DND-41 (cell line): ENCODE measurements around the gene RTN4IP1.

Experiments
- CTCF ChIP-seq: IDR thresholded peaks from 2 replicates; pipeline ENCODE4 v1.5.1; 2012; ENCODE audit warnings: borderline replicate concordance, low read length, moderate library complexity, mild to moderate bottlenecking; ENCODE audit not compliant: poor library complexity, severe bottlenecking; ENCODE audit errors: extremely low read depth
- EZH2 ChIP-seq: IDR thresholded peaks from 3 replicates; pipeline ENCODE4 v1.6.1; 2012; ENCODE audit warnings: borderline replicate concordance, low read depth, mild to moderate bottlenecking, moderate library complexity, low read length, inconsistent platforms; ENCODE audit not compliant: severe bottlenecking

DNA sequence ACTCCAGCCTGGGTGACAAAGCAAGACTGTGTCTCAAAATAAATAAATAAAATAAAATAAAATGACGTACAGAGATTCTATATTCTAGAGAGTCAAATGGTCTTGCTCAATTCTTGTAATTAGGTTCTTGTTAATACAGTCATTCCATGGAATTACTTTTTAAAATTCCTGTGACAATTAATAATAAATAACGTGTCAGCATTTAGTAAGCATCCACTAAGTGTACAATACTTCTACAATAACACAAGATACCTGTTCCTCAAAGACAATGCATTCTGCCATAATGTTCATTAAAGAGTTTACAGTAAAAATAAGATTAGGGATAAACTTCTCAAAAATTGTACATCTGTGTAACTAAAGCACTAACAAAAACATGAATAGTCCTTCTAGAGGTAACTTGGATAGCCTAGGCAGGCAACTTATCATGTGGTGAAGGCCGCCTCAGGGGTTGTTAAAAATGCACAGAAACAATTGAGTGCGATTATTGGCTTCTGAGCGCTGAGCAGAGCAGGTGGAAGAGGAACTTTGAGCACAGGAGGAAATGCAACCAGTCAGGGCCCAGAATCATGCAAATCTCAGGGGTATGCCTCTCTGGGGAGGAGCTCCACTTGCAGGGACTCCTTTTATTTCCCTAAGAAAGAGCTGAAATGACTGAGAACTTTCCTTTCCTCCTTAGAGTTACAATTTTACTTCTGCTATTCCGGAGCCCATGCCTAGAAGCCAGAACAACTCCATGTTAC is 37.2 kb upstream of the RTN4IP1 start:
- TF ChIP-seq CTCF (no peak), EZH2 (no peak)
